Kidney (tissue), 14 donors: ENCODE results near the gene DGKI. TPM values are rescaled to one million over a fixed set of nuclear protein-coding genes. Genes with fewer than 3 reads are reported as not detected.

ENCODE experiments used
- DNase-seq, 5 donors: peaks; one replicate each; pipeline ENCODE4 v3.0.0-alpha.2; 2013 to 2020
- FAIRE-seq: peaks from 2 replicates; lab custom pipeline; 2012; peaks lifted over from hg19 to GRCh38; lab: Jason Lieb, UNC
- H3K27ac ChIP-seq, 2 donors: one replicate each; pipeline ENCODE4 v1.7.0; 2013; ENCODE audit warnings: low read depth in 2 of 2, low read length in 2 of 2, inconsistent platforms in 1 of 2
- H3K27me3 ChIP-seq: one replicate; pipeline ENCODE4 v1.7.1; 2013; ENCODE audit warnings: low read length, inconsistent platforms; ENCODE audit not compliant: control insufficient read depth, insufficient read depth
- H3K36me3 ChIP-seq, 3 donors: one replicate each; pipeline versions ENCODE4 v1.7.0 to v1.7.1; 2013; ENCODE audit warnings: low read length in 3 of 3, control low read depth in 1 of 3, inconsistent platforms in 1 of 3; ENCODE audit not compliant: insufficient read depth in 3 of 3, control insufficient read depth in 2 of 3
- H3K4me1 ChIP-seq, 3 donors: one replicate each; pipeline versions ENCODE4 v1.7.0 to v1.7.1; 2013; ENCODE audit warnings: low read length in 3 of 3, inconsistent platforms in 1 of 3, low read depth in 1 of 3; ENCODE audit not compliant: control insufficient read depth in 2 of 3, insufficient read depth in 2 of 3
- H3K4me3 ChIP-seq, 3 donors: one replicate each; pipeline versions ENCODE4 v1.7.0 to v1.8.1; 2013; ENCODE audit warnings: low read length in 3 of 3, control low read depth in 1 of 3, inconsistent platforms in 1 of 3
- H3K9ac ChIP-seq, 3 donors: one replicate each; pipeline versions ENCODE4 v1.7.0 to v1.7.1; 2013; ENCODE audit warnings: low read length in 3 of 3, control low read depth in 1 of 3, inconsistent platforms in 1 of 3
- H3K9me3 ChIP-seq, 3 donors: one replicate each; pipeline versions ENCODE4 v1.7.0 to v1.7.1; 2013; ENCODE audit warnings: low read length in 3 of 3, control low read depth in 1 of 3, inconsistent platforms in 1 of 3; ENCODE audit not compliant: control insufficient read depth in 2 of 3, insufficient read depth in 1 of 3
- CTCF ChIP-seq: IDR thresholded peaks from 3 replicates; pipeline ENCODE4 v1.5.1; 2012; ENCODE audit warnings: mild to moderate bottlenecking, moderate library complexity, borderline replicate concordance; ENCODE audit not compliant: insufficient read depth; ENCODE audit errors: extremely low read depth
- intact Hi-C: fragments of 100-400 bp; cut with DNase I; formaldehyde crosslinking; loops from one replicate; pipeline ENCODE4 v1.11.1; 2022
- polyA plus RNA-seq: library from polyadenylated mRNA; stranded (reverse); fragments of 350-450 nt; fragmentation: Illumina TruSeq; extraction: RNeasy Lipid Tissue Mini Kit (QIAGEN cat#74804); gene quantifications from one replicate; pipeline ENCODE4 v1.2.3, GENCODE V29; 2014; ENCODE audit warnings: low read depth, low replicate concordance; ENCODE audit not compliant: insufficient read depth
- total RNA-seq: library from RNA; stranded (reverse); fragmentation: NEBNext Ultra II Directional; extraction: Animal tissue kit (Norgen Biotek cat#: 25700); gene quantifications from one replicate; pipeline ENCODE4 v1.2.1, GENCODE V29; 2021
- donor health status: control.
- donor health status: control.
- donor health status: control.
- donor health status: control.
- donor health status: control.
- donor health status: DM: yes; HTN: yes; CAD: no.
- donor health status: Normal renal cell carcinoma (clear cell type).

The DGKI gene
- total and polyA plus RNA-seq, 2 donors from 2014 or later = 1.3 to 2.5 TPM

GRCh38 chr7:137667633-137668387 is 179.0 kb downstream of the DGKI start:
- no peak overlapping the region for H3K9ac ChIP-seq
- H3K27ac ChIP-seq = no peak overlapping the region
- no peaks in the 10 kb centered on the region for H3K4me1 ChIP-seq
- intact Hi-C loops = no loop called here
- TF ChIP-seq CTCF = no peak
- DNase-seq (no peak), FAIRE-seq (no peak)
- H3K9me3 ChIP-seq = no peaks in the 10 kb centered on the region
- H3K36me3 ChIP-seq = no peaks in the 10 kb centered on the region
- H3K27me3 ChIP-seq = no peaks in the 10 kb centered on the region
- no peak overlapping the region for H3K4me3 ChIP-seq

- no peaks in the 10 kb centered on the region for H3K27me3 ChIP-seq
- no peak overlapping the region for H3K4me3 ChIP-seq
- H3K36me3 ChIP-seq = no peaks in the 10 kb centered on the region
- no peaks in the 10 kb centered on the region for H3K4me1 ChIP-seq
- no peaks in the 10 kb centered on the region for H3K9me3 ChIP-seq
- no peak for TF ChIP-seq CTCF
- no peak for FAIRE-seq
- H3K9ac ChIP-seq = no peak overlapping the region
- DNase-seq = no peak
- no peak overlapping the region for H3K27ac ChIP-seq
- intact Hi-C loops = no loop called here
Measured at GRCh38 chr7:137664846-137665245, 181.9 kb downstream of the DGKI start.

- no peak overlapping the region for H3K9ac ChIP-seq
- H3K4me3 ChIP-seq = no peak overlapping the region
- H3K27me3 ChIP-seq = no peaks in the 10 kb centered on the region
- no peaks in the 10 kb centered on the region for H3K4me1 ChIP-seq
- H3K36me3 ChIP-seq = no peaks in the 10 kb centered on the region
- H3K9me3 ChIP-seq = no peaks in the 10 kb centered on the region
- TF ChIP-seq CTCF = no peak
- intact Hi-C loops = no loop called here
- no peak overlapping the region for H3K27ac ChIP-seq
- no peak for DNase-seq
- no peak for FAIRE-seq
Measured at GRCh38 chr7:137661634-137662033, 185.1 kb downstream of the DGKI start.
